ENCODE measurements around the gene MTUS2.

The MTUS2 gene

GRCh38 chr13:29537736-29538651, 717.9 kb downstream of the MTUS2 start:
- H3K4me3 Mint-ChIP-seq = no peak overlapping the region
- H3K4me1 Mint-ChIP-seq = peaks cover 48% of the 10 kb centered on the region
- H3K9me3 Mint-ChIP-seq = peaks cover 4% of the 10 kb centered on the region
- peak overlapping the region; percentile 11 for H3K27ac Mint-ChIP-seq
- H3K27me3 Mint-ChIP-seq (ENCODE audit: low read depth, poor library complexity) = no peaks in the 10 kb centered on the region
- no peak for DNase-seq
- no peak for TF ChIP-seq CTCF (IDR thresholded peaks at IDR 0.05)
- H3K36me3 Mint-ChIP-seq (ENCODE audit: low read depth) = peaks cover 28% of the 10 kb centered on the region

GRCh38 chr13:29538652-29539040, 718.5 kb downstream of the MTUS2 start:
- peaks cover 29% of the 10 kb centered on the region for H3K36me3 Mint-ChIP-seq (ENCODE audit: low read depth)
- H3K4me3 Mint-ChIP-seq = no peak overlapping the region
- H3K9me3 Mint-ChIP-seq = peaks cover 4% of the 10 kb centered on the region
- no peak for TF ChIP-seq CTCF (IDR thresholded peaks at IDR 0.05)
- H3K27ac Mint-ChIP-seq = no peak overlapping the region
- H3K4me1 Mint-ChIP-seq = peaks cover 48% of the 10 kb centered on the region
- DNase-seq = no peak
- no peaks in the 10 kb centered on the region for H3K27me3 Mint-ChIP-seq (ENCODE audit: low read depth, poor library complexity)

- Mint-ChIP-seq H3K4me3 (no peak overlapping the region), H3K27ac (peak overlapping the region; percentile 83), H3K27me3 (ENCODE audit: low read depth, poor library complexity) (peaks cover 2% of the 10 kb centered on the region), H3K4me1 (peaks cover 48% of the 10 kb centered on the region), H3K36me3 (ENCODE audit: low read depth) (peaks cover 34% of the 10 kb centered on the region), H3K9me3 (peaks cover 4% of the 10 kb centered on the region)
- no peak for DNase-seq
- no peak for TF ChIP-seq CTCF (IDR thresholded peaks at IDR 0.05)
Measured at GRCh38 chr13:29539856-29540255, 719.7 kb downstream of the MTUS2 start.

GRCh38 chr13:29540334-29540733, 720.2 kb downstream of the MTUS2 start:
- peaks cover 3% of the 10 kb centered on the region for H3K27me3 Mint-ChIP-seq (ENCODE audit: low read depth, poor library complexity)
- DNase-seq = no peak
- H3K4me1 Mint-ChIP-seq = peaks cover 48% of the 10 kb centered on the region
- H3K36me3 Mint-ChIP-seq (ENCODE audit: low read depth) = peaks cover 39% of the 10 kb centered on the region
- no peak for TF ChIP-seq CTCF (IDR thresholded peaks at IDR 0.05)
- H3K27ac Mint-ChIP-seq = peak overlapping the region; percentile 76
- H3K4me3 Mint-ChIP-seq = no peak overlapping the region
- peaks cover 4% of the 10 kb centered on the region for H3K9me3 Mint-ChIP-seq

GRCh38 chr13:29540799-29541198, 720.7 kb downstream of the MTUS2 start:
- Mint-ChIP-seq H3K4me3 (no peak overlapping the region), H3K27ac (peak overlapping the region; percentile 76), H3K9me3 (peaks cover 4% of the 10 kb centered on the region), H3K4me1 (peaks cover 49% of the 10 kb centered on the region), H3K36me3 (ENCODE audit: low read depth) (peaks cover 40% of the 10 kb centered on the region), H3K27me3 (ENCODE audit: low read depth, poor library complexity) (peaks cover 3% of the 10 kb centered on the region)
- no peak for TF ChIP-seq CTCF (IDR thresholded peaks at IDR 0.05)
- no peak for DNase-seq

GRCh38 chr13:29541400-29541799, 721.3 kb downstream of the MTUS2 start:
- Mint-ChIP-seq H3K4me3 (no peak overlapping the region), H3K36me3 (ENCODE audit: low read depth) (peaks cover 35% of the 10 kb centered on the region), H3K27ac (no peak overlapping the region), H3K4me1 (peaks cover 51% of the 10 kb centered on the region), H3K27me3 (ENCODE audit: low read depth, poor library complexity) (peaks cover 3% of the 10 kb centered on the region), H3K9me3 (peaks cover 4% of the 10 kb centered on the region)
- DNase-seq = no peak
- TF ChIP-seq CTCF (IDR thresholded peaks at IDR 0.05) = no peak
